Erythroblast (primary cell): ENCODE measurements around the gene C6orf89.

Experiments used
- GATA1 ChIP-seq: IDR thresholded peaks from 2 replicates; pipeline ENCODE4 v1.6.1; 2011; ENCODE audit warnings: low read depth, mild to moderate bottlenecking, control low read depth, low read length, moderate library complexity
- POLR2A ChIP-seq: IDR thresholded peaks from 2 replicates; pipeline ENCODE4 v1.6.1; 2011; ENCODE audit warnings: mild to moderate bottlenecking, low read length

DNA sequence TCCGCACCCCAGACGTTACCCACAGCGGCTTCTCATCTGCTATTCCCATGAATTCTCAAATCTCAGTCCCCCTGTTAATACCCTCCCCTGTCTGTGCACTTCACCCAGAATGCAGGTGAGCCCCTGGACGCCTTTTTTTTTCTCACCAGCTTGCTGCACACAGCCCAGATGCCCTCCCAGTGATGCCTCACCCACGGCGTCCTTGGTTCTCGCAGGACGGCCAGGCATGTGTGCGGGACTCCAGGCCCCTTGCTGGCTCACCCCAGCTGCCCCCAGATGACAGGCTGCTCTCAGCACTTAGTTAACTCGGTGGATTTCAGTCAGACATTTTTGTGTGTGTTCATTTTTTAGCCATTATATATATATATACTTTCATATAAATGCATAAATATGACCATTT, 43.4 kb downstream of the C6orf89 start:
- no peak for TF ChIP-seq POLR2A
- no peak for TF ChIP-seq GATA1
